Activated naive CD4-positive, alpha-beta T cell treated with Interleukin-2 at 50 U/mL for 16 hours (primary cell): Measurements from ENCODE around the gene ELFN1.

Experiments used
- DNase-seq: peaks from one replicate; pipeline ENCODE4 v3.0.0-alpha.2; 2020

ELFN1 gene

GRCh38 chr7:1677206-1678080, 7.4 kb downstream of the ELFN1 start:
- DNase-seq = no peak

- no peak for DNase-seq
Measured at GRCh38 chr7:1678081-1678543, 8.0 kb downstream of the ELFN1 start.

GRCh38 chr7:1678571-1679325, 8.7 kb downstream of the ELFN1 start:
- DNase-seq = no peak

GRCh38 chr7:1679326-1679965, 9.4 kb downstream of the ELFN1 start:
- no peak for DNase-seq

GRCh38 chr7:1679966-1680730, 10.1 kb downstream of the ELFN1 start:
- DNase-seq = no peak

GRCh38 chr7:1681581-1681980, 11.5 kb downstream of the ELFN1 start:
- no peak for DNase-seq

GRCh38 chr7:1685000-1685624, 15.0 kb downstream of the ELFN1 start:
- DNase-seq = no peak

- no peak for DNase-seq
Measured at GRCh38 chr7:1688542-1688941, 18.5 kb downstream of the ELFN1 start.

- DNase-seq = no peak
Measured at GRCh38 chr7:1689311-1689710, 19.2 kb downstream of the ELFN1 start.

- DNase-seq = no peak
Measured at GRCh38 chr7:1690359-1690958, 20.4 kb downstream of the ELFN1 start.

- DNase-seq = no peak
Measured at GRCh38 chr7:1691096-1691495, 21.0 kb downstream of the ELFN1 start.

- no peak for DNase-seq
Measured at GRCh38 chr7:1691601-1692514, 21.8 kb downstream of the ELFN1 start.

- DNase-seq = no peak
Measured at GRCh38 chr7:1692515-1693418, 22.7 kb downstream of the ELFN1 start.

- DNase-seq = no peak
Measured at GRCh38 chr7:1693419-1693990, 23.4 kb downstream of the ELFN1 start.

GRCh38 chr7:1693991-1694524, 24.0 kb downstream of the ELFN1 start:
- no peak for DNase-seq

GRCh38 chr7:1694611-1695511, 24.8 kb downstream of the ELFN1 start:
- no peak for DNase-seq

GRCh38 chr7:1695800-1696454, 25.9 kb downstream of the ELFN1 start:
- no peak for DNase-seq
